GM20431 (cell line): ENCODE measurements around the gene NMUR1.

Experiments used
- in situ Hi-C: fragments of 300-500 bp; cut with MseI, MboI; formaldehyde crosslinking; loops from one replicate; pipeline ENCODE4 v1.15.0; 2020; ENCODE audit warnings: low sequenced_read_pairs; ENCODE audit not compliant: unreplicated experiment

The NMUR1 gene

GRCh38 chr2:231527955-231528635 lies 2.1 kb downstream of the NMUR1 start:
- in situ Hi-C loops = no loop called here

- in situ Hi-C loops = no loop called here
Observed at GRCh38 chr2:231527091-231527395, 3.2 kb downstream of the NMUR1 start.

- in situ Hi-C loops = no loop called here
Observed at GRCh38 chr2:231526341-231527090, 3.7 kb downstream of the NMUR1 start.

GRCh38 chr2:231525248-231526163 lies 4.7 kb downstream of the NMUR1 start:
- in situ Hi-C loops = no loop called here

GRCh38 chr2:231524477-231525247 lies 5.6 kb downstream of the NMUR1 start:
- in situ Hi-C loops = no loop called here

GRCh38 chr2:231523451-231524285 lies 6.6 kb downstream of the NMUR1 start:
- in situ Hi-C loops = no loop called here

GRCh38 chr2:231522418-231523180 lies 7.6 kb downstream of the NMUR1 start:
- in situ Hi-C loops = no loop called here

GRCh38 chr2:231521443-231521842 lies 8.8 kb downstream of the NMUR1 start:
- in situ Hi-C loops = no loop called here

- in situ Hi-C loops = no loop called here
Observed at GRCh38 chr2:231519975-231520555, 10.2 kb downstream of the NMUR1 start.

- in situ Hi-C loops = no loop called here
Observed at GRCh38 chr2:231518771-231519170, 11.5 kb downstream of the NMUR1 start.

GRCh38 chr2:231515603-231516002 lies 14.6 kb downstream of the NMUR1 start:
- in situ Hi-C loops = no loop called here

GRCh38 chr2:231514951-231515297 lies 15.3 kb downstream of the NMUR1 start:
- in situ Hi-C loops = no loop called here

GRCh38 chr2:231514225-231514950 lies 15.9 kb downstream of the NMUR1 start:
- in situ Hi-C loops = no loop called here

- in situ Hi-C loops = no loop called here
Observed at GRCh38 chr2:231513746-231514224, 16.5 kb downstream of the NMUR1 start.

- in situ Hi-C loops = no loop called here
Observed at GRCh38 chr2:231512222-231512621, 18.0 kb downstream of the NMUR1 start.

GRCh38 chr2:231503766-231504165 lies 26.5 kb downstream of the NMUR1 start:
- in situ Hi-C loops = no loop called here

- in situ Hi-C loops = no loop called here
Observed at GRCh38 chr2:231502596-231502995, 27.6 kb downstream of the NMUR1 start.

- in situ Hi-C loops = no loop called here
Observed at GRCh38 chr2:231497651-231498050, 32.6 kb downstream of the NMUR1 start.
